HG03558 (cell line): ENCODE data around the gene GSK3A.

Experiments
- ATAC-seq: cut with Tn5 transposase; IDR thresholded peaks from one replicate; pipeline ENCODE4 v1.9.1; 2021; ENCODE audit warnings: moderate number of reproducible peaks; ENCODE audit not compliant: unreplicated experiment; ENCODE audit errors: extremely low read depth

The GSK3A gene

GRCh38 chr19:42204664-42205063, 37.7 kb downstream of the GSK3A start:
- no peak for ATAC-seq

- no peak for ATAC-seq
These were observed 38.7 kb downstream of the GSK3A start for GRCh38 chr19:42203700-42204099.

GRCh38 chr19:42202290-42202880, 40.0 kb downstream of the GSK3A start:
- ATAC-seq, result no peak

GRCh38 chr19:42201489-42202289, 40.7 kb downstream of the GSK3A start:
- no peak for ATAC-seq

GRCh38 chr19:42200116-42200715, 42.2 kb downstream of the GSK3A start:
- ATAC-seq, result no peak

- ATAC-seq, result no peak
These were observed 42.8 kb downstream of the GSK3A start for GRCh38 chr19:42199440-42200115.

GRCh38 chr19:42198676-42199439, 43.5 kb downstream of the GSK3A start:
- no peak for ATAC-seq

GRCh38 chr19:42197375-42197817, 45.0 kb downstream of the GSK3A start:
- ATAC-seq, result no peak

GRCh38 chr19:42196011-42197001, 46.1 kb downstream of the GSK3A start:
- ATAC-seq, result no peak

- no peak for ATAC-seq
These were observed 48.7 kb downstream of the GSK3A start for GRCh38 chr19:42193706-42194105.

GRCh38 chr19:42193294-42193693, 49.1 kb downstream of the GSK3A start:
- ATAC-seq, result no peak

GRCh38 chr19:42191855-42192254, 50.5 kb downstream of the GSK3A start:
- no peak for ATAC-seq

- no peak for ATAC-seq
These were observed 51.1 kb downstream of the GSK3A start for GRCh38 chr19:42191330-42191729.

- ATAC-seq, result no peak
These were observed 53.3 kb downstream of the GSK3A start for GRCh38 chr19:42189133-42189532.

GRCh38 chr19:42188665-42189064, 53.7 kb downstream of the GSK3A start:
- ATAC-seq, result no peak

- no peak for ATAC-seq
These were observed 57.1 kb downstream of the GSK3A start for GRCh38 chr19:42185277-42185676.

GRCh38 chr19:42184401-42184861, 58.0 kb downstream of the GSK3A start:
- ATAC-seq, result no peak
